ENCODE measurements around the gene EPG5. TPM values are rescaled to one million over a fixed set of nuclear protein-coding genes. Genes with fewer than 3 reads are reported as not detected.
"Not testable (repeated sequence)": the region's sequence is repeated elsewhere in the genome, so short reads cannot be mapped to it uniquely, and the experiment has no call there.

EPG5 gene
- polyA plus RNA-seq, 1 experiment: 37.8 TPM

DNA sequence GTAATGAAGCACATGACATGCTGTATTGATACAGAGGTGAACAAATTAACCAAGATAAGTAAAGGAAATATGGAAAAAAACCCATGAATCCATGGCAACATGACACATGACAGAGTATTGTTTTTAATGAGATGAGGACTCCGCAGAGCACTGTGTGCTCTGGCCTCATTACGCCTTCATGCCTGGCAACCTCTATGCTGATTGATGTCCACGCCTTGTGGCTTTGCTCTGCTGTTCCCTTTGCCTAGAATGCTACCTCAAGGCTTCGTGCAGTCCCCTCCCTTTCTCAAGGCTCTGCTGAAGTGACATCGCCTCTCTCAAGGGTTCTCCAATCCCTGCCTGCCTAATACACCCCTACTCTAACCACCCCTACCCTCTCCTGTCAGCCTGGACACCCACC is 133.3 kb downstream of the EPG5 start:
- POLR2A ChIA-PET: no interaction called here
- H3K4me3 ChIP-seq (ENCODE audit: low read depth, low read length): no peak overlapping the region
- no peak for DNase-seq (ENCODE audit: low read depth)
- no peaks in the 10 kb centered on the region for H3K36me3 ChIP-seq (ENCODE audit: control insufficient read depth, insufficient read depth, low read length)
- H3K27me3 ChIP-seq (ENCODE audit: control insufficient read depth, insufficient read depth, low read length): peaks cover 4% of the 10 kb centered on the region
- CTCF ChIA-PET: interaction anchor here (0.7 to 1.3 kb wide), 2 partner anchors 11 to 141 kb away, joined by 3 to 4 read pairs; no protein-coding TSS in a partner anchor
- TF ChIP-seq CTCF (IDR thresholded peaks at IDR 0.05; ENCODE audit: insufficient read depth, low read depth, low read length): no peak

DNA sequence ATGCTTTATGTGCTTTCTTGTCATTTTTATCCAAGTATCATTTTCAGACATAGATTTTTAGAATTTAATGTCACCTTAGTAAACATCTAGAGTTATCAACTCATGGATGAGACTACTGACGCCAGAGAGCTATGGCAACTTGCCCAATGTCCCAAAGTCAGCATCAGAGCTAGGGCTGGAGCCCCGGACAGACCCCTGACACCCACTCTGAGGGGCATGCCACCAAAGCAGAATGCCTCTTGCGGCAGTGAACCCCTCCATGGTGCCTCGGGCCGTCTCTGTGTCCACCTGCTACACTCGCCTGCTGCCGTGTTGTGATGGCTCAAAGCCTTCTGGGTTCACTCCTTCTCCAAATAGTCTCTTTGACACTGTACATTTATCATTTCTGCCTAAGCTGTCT is 136.2 kb downstream of the EPG5 start:
- ChIA-PET CTCF (interaction anchor here (1.1 to 1.6 kb wide), 3 partner anchors 9 to 139 kb away, joined by 3 to 4 read pairs (median 4); no protein-coding TSS in a partner anchor), POLR2A (no interaction called here)
- H3K4me3 ChIP-seq (ENCODE audit: low read depth, low read length): no peak overlapping the region
- no peak for TF ChIP-seq CTCF (IDR thresholded peaks at IDR 0.05; ENCODE audit: insufficient read depth, low read depth, low read length)
- H3K27me3 ChIP-seq (ENCODE audit: control insufficient read depth, insufficient read depth, low read length): no peaks in the 10 kb centered on the region
- no peak for DNase-seq (ENCODE audit: low read depth)
- no peaks in the 10 kb centered on the region for H3K36me3 ChIP-seq (ENCODE audit: control insufficient read depth, insufficient read depth, low read length)

DNA sequence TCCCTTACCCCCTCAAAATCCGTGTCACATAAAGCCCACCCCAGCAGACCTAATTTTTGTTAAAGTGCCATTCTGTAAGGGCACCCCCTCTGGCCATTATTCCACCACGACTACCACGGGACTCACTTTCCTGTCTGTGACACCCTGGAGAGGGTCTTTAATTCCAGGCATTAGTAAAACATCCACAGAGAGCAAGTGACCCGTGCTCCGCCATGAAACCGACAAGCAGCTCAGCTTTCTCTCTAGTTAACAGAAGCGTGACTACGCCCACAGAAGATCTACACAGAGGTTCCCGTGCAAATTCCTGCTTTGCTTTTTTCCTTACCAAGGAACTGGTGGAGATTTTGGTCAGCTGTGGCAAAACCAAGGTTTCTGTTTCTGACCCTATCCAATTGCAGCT is 137.3 kb downstream of the EPG5 start:
- ChIA-PET POLR2A (no interaction called here), CTCF (interaction anchor here (1.5 kb wide), 1 partner anchor 21 kb away, joined by 4 read pairs; no protein-coding TSS in a partner anchor)
- Histone ChIP-seq H3K36me3 (ENCODE audit: control insufficient read depth, insufficient read depth, low read length) (no peaks in the 10 kb centered on the region), H3K4me3 (ENCODE audit: low read depth, low read length) (no peak overlapping the region), H3K27me3 (ENCODE audit: control insufficient read depth, insufficient read depth, low read length) (no peaks in the 10 kb centered on the region)
- DNase-seq (ENCODE audit: low read depth): no peak
- no peak for TF ChIP-seq CTCF (IDR thresholded peaks at IDR 0.05; ENCODE audit: insufficient read depth, low read depth, low read length)

DNA sequence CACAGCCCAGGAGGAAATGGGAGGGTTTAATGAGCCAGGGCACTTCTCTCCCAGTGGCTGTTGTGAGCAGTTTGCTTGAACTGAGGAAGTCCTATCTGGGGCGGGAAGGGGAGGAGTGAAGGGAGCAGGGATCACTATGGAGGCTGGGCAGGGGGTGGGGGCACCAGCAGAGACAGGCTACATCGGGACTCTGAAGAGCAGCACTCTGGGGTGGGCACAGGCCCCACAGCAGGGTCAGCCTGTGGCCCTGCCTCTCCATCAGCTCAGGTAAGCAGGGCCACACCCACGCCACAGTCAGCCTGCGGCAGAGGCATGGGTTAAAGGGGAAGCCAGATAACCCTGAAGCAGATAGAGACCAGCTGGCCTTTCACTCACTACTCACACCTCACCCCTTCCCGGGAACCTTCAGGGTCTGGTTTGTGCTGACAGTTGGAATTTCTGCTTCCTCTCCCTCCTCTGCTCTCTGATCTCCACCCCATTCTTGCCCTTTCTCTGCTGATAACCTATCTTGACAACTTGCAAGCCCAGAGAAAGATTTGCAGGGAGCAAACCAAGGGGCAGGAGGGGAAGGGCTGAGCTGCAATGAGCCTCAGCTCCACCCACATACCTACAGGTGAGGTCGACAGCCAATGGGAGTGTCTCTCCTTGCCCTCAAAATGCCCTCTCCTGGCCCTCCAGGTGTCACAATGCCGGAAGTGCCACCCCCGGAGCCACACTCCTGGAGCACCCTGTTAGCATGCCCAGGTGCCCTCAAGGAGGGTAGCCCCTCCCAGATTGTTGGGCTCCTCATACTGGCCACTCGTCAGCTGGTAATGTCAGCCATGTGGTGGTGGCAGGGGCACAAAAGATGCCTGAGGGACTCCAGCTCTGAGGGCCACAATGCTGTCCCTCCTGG is 138.0 kb downstream of the EPG5 start:
- H3K27me3 ChIP-seq (ENCODE audit: control insufficient read depth, insufficient read depth, low read length): no peaks in the 10 kb centered on the region
- no peaks in the 10 kb centered on the region for H3K36me3 ChIP-seq (ENCODE audit: control insufficient read depth, insufficient read depth, low read length)
- TF ChIP-seq CTCF (IDR thresholded peaks at IDR 0.05; ENCODE audit: insufficient read depth, low read depth, low read length): no peak
- no peak for DNase-seq (ENCODE audit: low read depth)
- CTCF ChIA-PET: no interaction called here
- POLR2A ChIA-PET: no interaction called here
- no peak overlapping the region for H3K4me3 ChIP-seq (ENCODE audit: low read depth, low read length)

- H3K4me3 ChIP-seq (ENCODE audit: low read depth, low read length); DNase-seq (ENCODE audit: low read depth); POLR2A ChIA-PET; H3K27me3 ChIP-seq (ENCODE audit: control insufficient read depth, insufficient read depth, low read length); H3K36me3 ChIP-seq (ENCODE audit: control insufficient read depth, insufficient read depth, low read length); CTCF ChIA-PET: not testable (repeated sequence)
Observed at GRCh38 chr18:45826716-45827115, 140.4 kb downstream of the EPG5 start.

Data from BJ (cell line).